H9 (cell line): Measurements from ENCODE around the gene SLC44A1. TPM values are rescaled to one million over a fixed set of nuclear protein-coding genes. Genes with fewer than 3 reads are reported as not detected.

Source experiments
- DNase-seq: peaks from one replicate; pipeline ENCODE4 v3.0.0-alpha.2; 2017
- H2AFZ ChIP-seq: one replicate; pipeline ENCODE4 v1.6.1; 2013; ENCODE audit warnings: mild to moderate bottlenecking, low read length, control low read depth, moderate library complexity
- H2AK5ac ChIP-seq: 2 replicates; pipeline ENCODE4 v1.6.1; 2013; ENCODE audit warnings: low read length, control low read depth, mixed read lengths; ENCODE audit not compliant: insufficient read length
- H2BK120ac ChIP-seq: one replicate; pipeline ENCODE4 v1.6.1; 2013; ENCODE audit warnings: low read depth, mild to moderate bottlenecking, low read length, control low read depth, inconsistent platforms; ENCODE audit not compliant: poor library complexity, severe bottlenecking
- H2BK12ac ChIP-seq: 2 replicates; pipeline ENCODE4 v1.6.1; 2013; ENCODE audit warnings: low read length, control low read depth, mixed read lengths, low read depth; ENCODE audit not compliant: insufficient read length
- H2BK15ac ChIP-seq: 2 replicates; pipeline ENCODE4 v1.6.1; 2013; ENCODE audit warnings: low read depth, low read length, control low read depth
- H2BK20ac ChIP-seq: one replicate; pipeline ENCODE4 v1.6.1; 2013; ENCODE audit warnings: low read depth, mild to moderate bottlenecking, low read length, control low read depth, inconsistent platforms; ENCODE audit not compliant: poor library complexity, severe bottlenecking
- H2BK5ac ChIP-seq: 2 replicates; pipeline ENCODE4 v1.6.1; 2013; ENCODE audit warnings: low read length, control low read depth, mixed read lengths; ENCODE audit not compliant: insufficient read length
- H3K14ac ChIP-seq: 2 replicates; pipeline ENCODE4 v1.6.1; 2013; ENCODE audit warnings: low read length, control low read depth; ENCODE audit not compliant: insufficient read depth
- H3K18ac ChIP-seq: 2 replicates; pipeline ENCODE4 v1.6.1; 2013; ENCODE audit warnings: low read depth, mild to moderate bottlenecking, mixed read lengths, low read length, control low read depth; ENCODE audit not compliant: insufficient read length
- H3K23ac ChIP-seq: 2 replicates; pipeline ENCODE4 v1.6.1; 2013; ENCODE audit warnings: low read length, control low read depth, mixed read lengths, low read depth; ENCODE audit not compliant: insufficient read length
- H3K23me2 ChIP-seq: 2 replicates; pipeline ENCODE4 v1.6.1; 2013; ENCODE audit warnings: low read depth, mild to moderate bottlenecking, mixed read lengths, low read length, control low read depth; ENCODE audit not compliant: insufficient read length, poor library complexity, severe bottlenecking
- H3K27ac ChIP-seq: 2 replicates; pipeline ENCODE4 v1.5.1; 2013; ENCODE audit warnings: low read length, control low read depth, mixed read lengths, low read depth; ENCODE audit not compliant: insufficient read length
- H3K27me3 ChIP-seq: 2 replicates; pipeline ENCODE4 v1.6.1; 2013; ENCODE audit warnings: low read length, control low read depth, inconsistent platforms; ENCODE audit not compliant: insufficient read depth
- H3K4ac ChIP-seq: 2 replicates; pipeline ENCODE4 v1.6.1; 2013; ENCODE audit warnings: low read depth, mild to moderate bottlenecking, control low read depth, inconsistent platforms, low read length, moderate library complexity
- H3K4me1 ChIP-seq: 2 replicates; pipeline ENCODE4 v1.6.1; 2013; ENCODE audit warnings: low read length, control low read depth, inconsistent platforms; ENCODE audit not compliant: insufficient read depth
- H3K4me2 ChIP-seq: 2 replicates; pipeline ENCODE4 v1.6.1; 2013; ENCODE audit warnings: low read length, control low read depth, mixed read lengths; ENCODE audit not compliant: insufficient read length, insufficient read depth
- H3K56ac ChIP-seq: 2 replicates; pipeline ENCODE4 v1.6.1; 2013; ENCODE audit warnings: low read depth, mild to moderate bottlenecking, mixed read lengths, low read length, control low read depth; ENCODE audit not compliant: insufficient read length
- H3K79me1 ChIP-seq: 2 replicates; pipeline ENCODE4 v1.6.1; 2013; ENCODE audit warnings: low read depth, mild to moderate bottlenecking, moderate library complexity, low read length, control low read depth, inconsistent platforms; ENCODE audit not compliant: insufficient read depth, poor library complexity, severe bottlenecking
- H3K79me2 ChIP-seq: 2 replicates; pipeline ENCODE4 v1.6.1; 2013; ENCODE audit warnings: low read length, control low read depth, inconsistent platforms; ENCODE audit not compliant: insufficient read depth
- H3K9ac ChIP-seq: 2 replicates; pipeline ENCODE4 v1.6.1; 2013; ENCODE audit warnings: low read length, control low read depth, mixed read lengths; ENCODE audit not compliant: insufficient read length; ENCODE audit errors: extremely low read depth
- H3K9me3 ChIP-seq: one replicate; pipeline ENCODE4 v1.6.1; 2013; ENCODE audit warnings: low read depth, low read length, inconsistent platforms; ENCODE audit not compliant: control insufficient read depth
- H3T11ph ChIP-seq: one replicate; pipeline ENCODE4 v1.6.1; 2013; ENCODE audit warnings: mild to moderate bottlenecking, low read length, control low read depth, inconsistent platforms
- H4K20me1 ChIP-seq: one replicate; pipeline ENCODE4 v1.6.1; 2013; ENCODE audit not compliant: control insufficient read depth, insufficient read length, insufficient read depth
- H4K5ac ChIP-seq: 2 replicates; pipeline ENCODE4 v1.6.1; 2013; ENCODE audit warnings: low read depth, mild to moderate bottlenecking, mixed read lengths, low read length, control low read depth; ENCODE audit not compliant: insufficient read length
- H4K8ac ChIP-seq: replicated peaks from 2 replicates; pipeline ENCODE4 v1.6.1; 2013; ENCODE audit warnings: low read length, control low read depth, mixed read lengths, low read depth; ENCODE audit not compliant: insufficient read length
- H4K91ac ChIP-seq: 2 replicates; pipeline ENCODE4 v1.6.1; 2013; ENCODE audit warnings: low read depth, mild to moderate bottlenecking, moderate library complexity, mixed read lengths, low read length, control low read depth; ENCODE audit not compliant: insufficient read length
- H3K27ac Mint-ChIP-seq, 3 experiments: 2 replicates in 2 of 3; 3 replicates in 1 of 3; pipeline ENCODE4 v1.8.0; 2020 to 2021; ENCODE audit warnings: mixed read lengths in 3 of 3, mild to moderate bottlenecking in 1 of 3, moderate library complexity in 1 of 3
- H3K27me3 Mint-ChIP-seq: 2 replicates; pipeline ENCODE4 v1.8.0; 2021; ENCODE audit warnings: low read depth, mild to moderate bottlenecking, moderate library complexity, mixed read lengths
- H3K36me3 Mint-ChIP-seq, 3 experiments: 2 replicates in 2 of 3; 3 replicates in 1 of 3; pipeline ENCODE4 v1.8.0; 2020 to 2021; ENCODE audit warnings: low read depth in 3 of 3, mixed read lengths in 3 of 3; ENCODE audit not compliant: insufficient read depth in 1 of 3
- H3K4me1 Mint-ChIP-seq, 2 experiments: 2 replicates each; pipeline ENCODE4 v1.8.0; 2020; ENCODE audit warnings: mixed read lengths in 2 of 2
- H3K4me3 Mint-ChIP-seq, 2 experiments: 2 replicates in 1 of 2; 3 replicates in 1 of 2; pipeline ENCODE4 v1.8.0; 2020 to 2021; ENCODE audit warnings: mild to moderate bottlenecking in 2 of 2, mixed read lengths in 2 of 2, moderate library complexity in 1 of 2
- H3K9me3 Mint-ChIP-seq, 2 experiments: 2 replicates in 1 of 2; 3 replicates in 1 of 2; pipeline ENCODE4 v1.8.0; 2020; ENCODE audit warnings: mild to moderate bottlenecking in 2 of 2, mixed read lengths in 2 of 2, moderate library complexity in 1 of 2
- WGBS: extraction: QIAGEN DNeasy Blood & Tissue Kit; methylation state at CpG from one replicate; pipeline ENCODE4 v1.1.7; 2013; ENCODE audit warnings: missing lambda C conversion rate, low lambda C conversion rate, mixed read lengths; ENCODE audit not compliant: insufficient read length; ENCODE audit errors: extremely low coverage; 5-methylcytosine and 5-hydroxymethylcytosine counted together
- total RNA-seq: library from RNA; stranded (reverse); gene quantifications from 2 replicates; pipeline ENCODE4 v1.2.1, GENCODE V29; 2021
- TF ChIP-seq, protein P1 (sequence below): fragments of 200-600 bp; sonication (generic); conservative IDR thresholded peaks from 3 replicates; pipeline ENCODE4 v1.8.0; 2021; ENCODE audit warnings: antibody characterized with exemption, mild to moderate bottlenecking

SLC44A1 gene
- total RNA-seq, 1 experiment from 2014 or later: 60.7 TPM

DNA sequence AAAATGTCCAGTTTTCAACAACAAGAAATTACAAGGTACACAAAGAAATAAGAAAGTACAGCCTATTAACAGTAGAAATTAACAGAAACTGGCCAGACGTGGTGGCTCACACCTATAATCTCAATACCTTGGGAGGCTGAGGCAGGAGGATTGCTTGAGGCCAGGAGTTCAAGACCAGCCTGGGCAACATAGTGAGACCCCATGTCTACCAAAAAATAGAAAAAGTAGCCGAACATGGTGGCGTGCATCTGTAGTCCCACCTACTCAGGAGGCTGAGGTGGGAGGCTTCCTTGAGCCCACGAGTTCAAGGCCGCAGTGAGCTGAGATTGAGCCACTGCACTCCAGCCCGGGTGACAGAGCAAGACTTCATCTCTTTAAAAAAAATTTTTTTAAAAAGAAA, 161.9 kb downstream of the SLC44A1 start:
- no peaks in the 10 kb centered on the region for H3K23me2 ChIP-seq
- no peak overlapping the region for H3K14ac ChIP-seq
- H4K8ac ChIP-seq: no peak overlapping the region
- H2BK15ac ChIP-seq: no peak overlapping the region
- H3K4ac ChIP-seq: no peak overlapping the region
- H3K18ac ChIP-seq: no peak overlapping the region
- Mint-ChIP-seq H3K4me1 (peaks cover 38 to 41% of the 10 kb centered on the region in 2 experiments), H3K36me3 (peaks cover 0 to 16% (median 5%) of the 10 kb centered on the region in 3 experiments; a peak in 5 of 7 replicates), H3K4me3 (no peak overlapping the region), H3K27me3 (no peaks in the 10 kb centered on the region), H3K9me3 (peaks cover 11 to 13% of the 10 kb centered on the region in 2 experiments; a peak in 4 of 5 replicates), H3K27ac (no peak overlapping the region)
- H3K56ac ChIP-seq: no peak overlapping the region
- H2BK12ac ChIP-seq: no peak overlapping the region
- no peak overlapping the region for H3K9ac ChIP-seq
- H3K4me2 ChIP-seq: no peak overlapping the region
- no CpG with 5 or more reads among the region's 6 CpGs for WGBS
- H4K20me1 ChIP-seq: no peaks in the 10 kb centered on the region
- no peak overlapping the region for H2BK120ac ChIP-seq
- no peak for DNase-seq
- H3K27ac ChIP-seq: no peak overlapping the region
- H2AK5ac ChIP-seq: no peak overlapping the region
- H2BK20ac ChIP-seq: no peak overlapping the region
- no peak overlapping the region for H4K5ac ChIP-seq
- H3K9me3 ChIP-seq: no peaks in the 10 kb centered on the region
- H3K79me2 ChIP-seq: no peaks in the 10 kb centered on the region
- H4K91ac ChIP-seq: no peak overlapping the region
- H3K4me1 ChIP-seq: peaks cover 14% of the 10 kb centered on the region
- TF ChIP-seq, protein P1, sequence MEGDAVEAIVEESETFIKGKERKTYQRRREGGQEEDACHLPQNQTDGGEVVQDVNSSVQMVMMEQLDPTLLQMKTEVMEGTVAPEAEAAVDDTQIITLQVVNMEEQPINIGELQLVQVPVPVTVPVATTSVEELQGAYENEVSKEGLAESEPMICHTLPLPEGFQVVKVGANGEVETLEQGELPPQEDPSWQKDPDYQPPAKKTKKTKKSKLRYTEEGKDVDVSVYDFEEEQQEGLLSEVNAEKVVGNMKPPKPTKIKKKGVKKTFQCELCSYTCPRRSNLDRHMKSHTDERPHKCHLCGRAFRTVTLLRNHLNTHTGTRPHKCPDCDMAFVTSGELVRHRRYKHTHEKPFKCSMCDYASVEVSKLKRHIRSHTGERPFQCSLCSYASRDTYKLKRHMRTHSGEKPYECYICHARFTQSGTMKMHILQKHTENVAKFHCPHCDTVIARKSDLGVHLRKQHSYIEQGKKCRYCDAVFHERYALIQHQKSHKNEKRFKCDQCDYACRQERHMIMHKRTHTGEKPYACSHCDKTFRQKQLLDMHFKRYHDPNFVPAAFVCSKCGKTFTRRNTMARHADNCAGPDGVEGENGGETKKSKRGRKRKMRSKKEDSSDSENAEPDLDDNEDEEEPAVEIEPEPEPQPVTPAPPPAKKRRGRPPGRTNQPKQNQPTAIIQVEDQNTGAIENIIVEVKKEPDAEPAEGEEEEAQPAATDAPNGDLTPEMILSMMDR: no peak
- no peaks in the 10 kb centered on the region for H3K79me1 ChIP-seq
- no peak overlapping the region for H3T11ph ChIP-seq
- H2BK5ac ChIP-seq: no peak overlapping the region
- H2AFZ ChIP-seq: no peak overlapping the region
- no peaks in the 10 kb centered on the region for H3K27me3 ChIP-seq
- H3K23ac ChIP-seq: no peak overlapping the region
